Measurements from ENCODE around the gene NAGA.

DNA sequence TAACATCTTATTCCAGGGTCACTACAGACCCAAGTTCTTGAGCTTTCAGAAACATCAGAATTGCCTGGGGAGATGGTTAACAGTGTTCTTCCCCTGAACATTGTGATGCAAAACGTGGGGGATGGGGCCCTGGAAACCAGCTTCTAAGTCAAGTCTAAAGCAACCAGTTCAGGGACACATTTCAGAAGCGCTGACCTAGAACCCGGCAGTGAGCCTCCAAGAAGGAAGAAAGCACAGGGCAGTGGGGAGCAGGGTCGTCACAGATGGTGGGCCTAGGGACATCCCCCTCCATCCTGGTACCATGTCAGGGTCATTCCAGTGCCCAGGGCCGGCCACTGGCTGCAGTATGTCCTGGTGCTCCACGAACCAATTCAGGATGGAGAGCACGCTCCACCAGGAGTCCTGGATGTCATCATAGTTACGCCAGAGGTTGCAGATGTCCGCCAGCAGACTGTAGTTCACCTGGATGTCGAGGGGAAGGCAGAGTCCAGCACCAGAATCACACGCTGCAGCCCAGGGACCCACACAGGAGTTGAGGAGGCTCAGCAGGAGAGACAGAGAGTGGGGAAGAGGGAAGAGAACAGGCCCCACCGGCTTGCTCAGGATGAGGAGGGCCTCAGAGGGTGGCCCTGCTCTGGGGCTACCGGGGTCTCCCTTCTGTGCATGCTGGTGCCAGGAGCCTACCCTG is 5.0 kb downstream of the NAGA start:
- TF ChIP-seq RFX5 (IDR thresholded peaks at IDR 0.05; ENCODE audit: low read depth, low read length), result no peak
- TF ChIP-seq, protein P1, sequence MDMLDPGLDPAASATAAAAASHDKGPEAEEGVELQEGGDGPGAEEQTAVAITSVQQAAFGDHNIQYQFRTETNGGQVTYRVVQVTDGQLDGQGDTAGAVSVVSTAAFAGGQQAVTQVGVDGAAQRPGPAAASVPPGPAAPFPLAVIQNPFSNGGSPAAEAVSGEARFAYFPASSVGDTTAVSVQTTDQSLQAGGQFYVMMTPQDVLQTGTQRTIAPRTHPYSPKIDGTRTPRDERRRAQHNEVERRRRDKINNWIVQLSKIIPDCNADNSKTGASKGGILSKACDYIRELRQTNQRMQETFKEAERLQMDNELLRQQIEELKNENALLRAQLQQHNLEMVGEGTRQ (IDR thresholded peaks at IDR 0.05; ENCODE audit: low read depth, low read length), result no peak
- TF ChIP-seq, protein P2, sequence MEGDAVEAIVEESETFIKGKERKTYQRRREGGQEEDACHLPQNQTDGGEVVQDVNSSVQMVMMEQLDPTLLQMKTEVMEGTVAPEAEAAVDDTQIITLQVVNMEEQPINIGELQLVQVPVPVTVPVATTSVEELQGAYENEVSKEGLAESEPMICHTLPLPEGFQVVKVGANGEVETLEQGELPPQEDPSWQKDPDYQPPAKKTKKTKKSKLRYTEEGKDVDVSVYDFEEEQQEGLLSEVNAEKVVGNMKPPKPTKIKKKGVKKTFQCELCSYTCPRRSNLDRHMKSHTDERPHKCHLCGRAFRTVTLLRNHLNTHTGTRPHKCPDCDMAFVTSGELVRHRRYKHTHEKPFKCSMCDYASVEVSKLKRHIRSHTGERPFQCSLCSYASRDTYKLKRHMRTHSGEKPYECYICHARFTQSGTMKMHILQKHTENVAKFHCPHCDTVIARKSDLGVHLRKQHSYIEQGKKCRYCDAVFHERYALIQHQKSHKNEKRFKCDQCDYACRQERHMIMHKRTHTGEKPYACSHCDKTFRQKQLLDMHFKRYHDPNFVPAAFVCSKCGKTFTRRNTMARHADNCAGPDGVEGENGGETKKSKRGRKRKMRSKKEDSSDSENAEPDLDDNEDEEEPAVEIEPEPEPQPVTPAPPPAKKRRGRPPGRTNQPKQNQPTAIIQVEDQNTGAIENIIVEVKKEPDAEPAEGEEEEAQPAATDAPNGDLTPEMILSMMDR (conservative IDR thresholded peaks at IDR 0.05; ENCODE audit: low read depth, low read length), result no peak
- no peak for TF ChIP-seq POLR2A (IDR thresholded peaks at IDR 0.05; ENCODE audit: low read depth, low read length)
- TF ChIP-seq MAFK (IDR thresholded peaks at IDR 0.05; ENCODE audit: low read depth, low read length), result no peak
- TF ChIP-seq CHD1 (IDR thresholded peaks at IDR 0.05; ENCODE audit: low read depth, low read length), result no peak
- no peak for TF ChIP-seq MXI1 (IDR thresholded peaks at IDR 0.05; ENCODE audit: borderline replicate concordance, low read depth, low read length)
- no peak for TF ChIP-seq RCOR1 (IDR thresholded peaks at IDR 0.05; ENCODE audit: insufficient replicate concordance, low read length)
